ENCODE data around the gene ARFRP1.
A peak's percentile ranks its signal among the peaks of the same experiment; 100 is the strongest.
"Not testable (repeated sequence)": the region's sequence is repeated elsewhere in the genome, so short reads cannot be mapped to it uniquely, and the experiment has no call there.

The ARFRP1 gene

GRCh38 chr20:63671695-63672094, 36.1 kb downstream of the ARFRP1 start:
- not testable (repeated sequence) for DNase-seq

GRCh38 chr20:63668351-63668750, 39.4 kb downstream of the ARFRP1 start:
- DNase-seq: no peak

GRCh38 chr20:63667858-63668257, 39.9 kb downstream of the ARFRP1 start:
- no peak for DNase-seq

GRCh38 chr20:63665708-63666107, 42.1 kb downstream of the ARFRP1 start:
- DNase-seq: no peak

GRCh38 chr20:63664861-63665594, 42.7 kb downstream of the ARFRP1 start:
- no peak for DNase-seq

GRCh38 chr20:63664143-63664851, 43.5 kb downstream of the ARFRP1 start:
- DNase-seq: no peak

- DNase-seq: no peak
Measured at GRCh38 chr20:63663332-63664066, 44.3 kb downstream of the ARFRP1 start.

GRCh38 chr20:63662813-63663189, 45.0 kb downstream of the ARFRP1 start:
- no peak for DNase-seq

GRCh38 chr20:63661959-63662812, 45.6 kb downstream of the ARFRP1 start:
- no peak for DNase-seq

GRCh38 chr20:63661108-63661507, 46.7 kb downstream of the ARFRP1 start:
- no peak for DNase-seq

- DNase-seq: no peak
Measured at GRCh38 chr20:63660622-63661021, 47.2 kb downstream of the ARFRP1 start.

GRCh38 chr20:63660174-63660573, 47.6 kb downstream of the ARFRP1 start:
- DNase-seq: not testable (repeated sequence)

- no peak for DNase-seq
Measured at GRCh38 chr20:63659370-63659769, 48.4 kb downstream of the ARFRP1 start.

- no peak for DNase-seq
Measured at GRCh38 chr20:63658749-63659187, 49.0 kb downstream of the ARFRP1 start.

GRCh38 chr20:63657937-63658748, 49.6 kb downstream of the ARFRP1 start, which contains the start of gene RTEL1:
TSS of gene RTEL1 (plus strand) at chr20:63658312. CDS start at chr20:63659403, 1,091 bp downstream.
- DNase-seq: peak; percentile 87

GRCh38 chr20:63657260-63657936, 50.4 kb downstream of the ARFRP1 start:
- DNase-seq: no peak

GRCh38 chr20:63656451-63656850, 51.3 kb downstream of the ARFRP1 start:
- no peak for DNase-seq

GRCh38 chr20:63655249-63655648, 52.5 kb downstream of the ARFRP1 start:
- DNase-seq: no peak

GRCh38 chr20:63653974-63654668, 53.7 kb downstream of the ARFRP1 start:
- DNase-seq: no peak
